SHP77 treated with DMSO at 0.1 percent for 48 hours (cell line): Measurements from ENCODE around the gene ARID1B.
A peak's percentile ranks its signal among the peaks of the same experiment; 100 is the strongest.
"Not testable (repeated sequence)": the region's sequence is repeated elsewhere in the genome, so short reads cannot be mapped to it uniquely, and the experiment has no call there.

ENCODE experiments used
- DNase-seq: peaks from one replicate; lab custom pipeline; 2025; lab: John Stamatoyannopoulos, UW

ARID1B gene

GRCh38 chr6:157133856-157134255 lies 356.7 kb downstream of the ARID1B start:
- DNase-seq = no peak

- no peak for DNase-seq
Measured at GRCh38 chr6:157134402-157135047, 357.3 kb downstream of the ARID1B start.

- no peak for DNase-seq
Measured at GRCh38 chr6:157135691-157136090, 358.5 kb downstream of the ARID1B start.

GRCh38 chr6:157137501-157137900 lies 360.3 kb downstream of the ARID1B start:
- no peak for DNase-seq

GRCh38 chr6:157139054-157139708 lies 362.0 kb downstream of the ARID1B start:
- DNase-seq = no peak

GRCh38 chr6:157143171-157143889 lies 366.2 kb downstream of the ARID1B start:
- DNase-seq = no peak

GRCh38 chr6:157143890-157144798 lies 367.0 kb downstream of the ARID1B start:
- no peak for DNase-seq

- no peak for DNase-seq
Measured at GRCh38 chr6:157144859-157145568, 367.8 kb downstream of the ARID1B start.

GRCh38 chr6:157145656-157146285 lies 368.6 kb downstream of the ARID1B start:
- DNase-seq = no peak

- not testable (repeated sequence) for DNase-seq
Measured at GRCh38 chr6:157147054-157148026, 370.2 kb downstream of the ARID1B start.

GRCh38 chr6:157148391-157149323 lies 371.5 kb downstream of the ARID1B start:
- DNase-seq = peak; percentile 73

GRCh38 chr6:157150076-157150475 lies 372.9 kb downstream of the ARID1B start:
- no peak for DNase-seq

GRCh38 chr6:157151029-157151428 lies 373.9 kb downstream of the ARID1B start:
- no peak for DNase-seq

- no peak for DNase-seq
Measured at GRCh38 chr6:157151989-157152388, 374.8 kb downstream of the ARID1B start.

GRCh38 chr6:157152556-157152955 lies 375.4 kb downstream of the ARID1B start:
- no peak for DNase-seq

- no peak for DNase-seq
Measured at GRCh38 chr6:157155804-157156203, 378.6 kb downstream of the ARID1B start.

GRCh38 chr6:157157258-157157657 lies 380.1 kb downstream of the ARID1B start:
- peak; percentile 53 for DNase-seq

- DNase-seq = no peak
Measured at GRCh38 chr6:157158456-157158855, 381.3 kb downstream of the ARID1B start.

GRCh38 chr6:157158897-157159296 lies 381.7 kb downstream of the ARID1B start:
- no peak for DNase-seq
